ENCODE results near the gene PHIP. TPM values are rescaled to one million over a fixed set of nuclear protein-coding genes. Genes with fewer than 3 reads are reported as not detected.

Gene PHIP
- total and polyA plus RNA-seq, 2 donors (not counting 3 experiments of a cell fraction or from before 2014, with no cell fraction given): 3.5 to 28.4 TPM

DNA sequence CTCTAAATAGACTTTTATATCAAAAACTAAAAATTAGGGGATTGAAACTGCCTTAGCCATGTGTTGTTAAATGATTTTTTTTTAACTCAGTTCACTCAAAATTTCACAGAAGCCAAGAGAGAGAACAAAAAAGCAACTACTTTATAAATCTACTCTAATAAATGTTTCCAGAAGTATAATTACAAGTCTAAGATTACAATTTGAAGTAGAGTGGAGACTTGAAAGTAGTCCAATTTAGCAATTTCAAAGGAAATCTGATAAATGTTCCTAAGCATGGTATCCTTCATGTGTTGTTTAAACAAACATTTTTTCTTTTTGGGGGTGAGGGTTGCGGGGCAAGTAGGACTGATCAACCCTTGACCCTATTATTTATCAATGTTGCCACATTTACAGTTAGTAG is 72.6 kb downstream of the PHIP start:
- peaks cover 0 to 11% of the 10 kb centered on the region in 2 experiments for H3K36me3 ChIP-seq (ENCODE audit: control insufficient read depth in 2 of 2, extremely low read depth in 1 of 2, insufficient read depth in 2 of 2, low read length in 2 of 2)
- intact Hi-C loops (cut with micrococcal nuclease): no loop called here
- no peaks in the 10 kb centered on the region for H3K9me1 ChIP-seq (replicated peaks; ENCODE audit: control insufficient read depth, extremely low read depth, insufficient read depth, low read length)
- TF ChIP-seq FOS (IDR thresholded peaks at IDR 0.05; ENCODE audit: borderline replicate concordance, insufficient read depth, low read length) (no peak), JUN (IDR thresholded peaks at IDR 0.05; ENCODE audit: borderline replicate concordance, insufficient read depth, insufficient read length, low read depth) (no peak), EZH2 (IDR thresholded peaks at IDR 0.05; ENCODE audit: borderline replicate concordance, low read depth, low read length, severe bottlenecking) (no peak), POLR2A (IDR thresholded peaks at IDR 0.05; ENCODE audit: low read depth, low read length) (no peak), MYC (IDR thresholded peaks at IDR 0.05; ENCODE audit: low read depth, low read length) (no peak), POLR2AphosphoS5 (IDR thresholded peaks at IDR 0.05; ENCODE audit: insufficient read depth, low read depth, low read length) (no peak), GATA2 (IDR thresholded peaks at IDR 0.05; ENCODE audit: insufficient read depth, insufficient read length, low read depth, low read length) (no peak)
- TF ChIP-seq, protein P1, sequence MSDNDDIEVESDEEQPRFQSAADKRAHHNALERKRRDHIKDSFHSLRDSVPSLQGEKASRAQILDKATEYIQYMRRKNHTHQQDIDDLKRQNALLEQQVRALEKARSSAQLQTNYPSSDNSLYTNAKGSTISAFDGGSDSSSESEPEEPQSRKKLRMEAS (IDR thresholded peaks at IDR 0.05; ENCODE audit: insufficient read depth, insufficient read length): no peak
- TF ChIP-seq, protein P2, sequence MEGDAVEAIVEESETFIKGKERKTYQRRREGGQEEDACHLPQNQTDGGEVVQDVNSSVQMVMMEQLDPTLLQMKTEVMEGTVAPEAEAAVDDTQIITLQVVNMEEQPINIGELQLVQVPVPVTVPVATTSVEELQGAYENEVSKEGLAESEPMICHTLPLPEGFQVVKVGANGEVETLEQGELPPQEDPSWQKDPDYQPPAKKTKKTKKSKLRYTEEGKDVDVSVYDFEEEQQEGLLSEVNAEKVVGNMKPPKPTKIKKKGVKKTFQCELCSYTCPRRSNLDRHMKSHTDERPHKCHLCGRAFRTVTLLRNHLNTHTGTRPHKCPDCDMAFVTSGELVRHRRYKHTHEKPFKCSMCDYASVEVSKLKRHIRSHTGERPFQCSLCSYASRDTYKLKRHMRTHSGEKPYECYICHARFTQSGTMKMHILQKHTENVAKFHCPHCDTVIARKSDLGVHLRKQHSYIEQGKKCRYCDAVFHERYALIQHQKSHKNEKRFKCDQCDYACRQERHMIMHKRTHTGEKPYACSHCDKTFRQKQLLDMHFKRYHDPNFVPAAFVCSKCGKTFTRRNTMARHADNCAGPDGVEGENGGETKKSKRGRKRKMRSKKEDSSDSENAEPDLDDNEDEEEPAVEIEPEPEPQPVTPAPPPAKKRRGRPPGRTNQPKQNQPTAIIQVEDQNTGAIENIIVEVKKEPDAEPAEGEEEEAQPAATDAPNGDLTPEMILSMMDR (IDR thresholded peaks at IDR 0.05; ENCODE audit: extremely low read depth in 1 of 2, insufficient read depth in 1 of 2, low read depth in 1 of 2, low read length in 2 of 2): no peak
- no peaks in the 10 kb centered on the region for H3K79me2 ChIP-seq (ENCODE audit: control insufficient read depth, insufficient read depth, low read length)
- peak overlapping the region; percentile 82 for H3K4me2 ChIP-seq (ENCODE audit: insufficient read depth, low read length)
- H3K4me1 ChIP-seq (ENCODE audit: control insufficient read depth, extremely low read depth, insufficient read depth, low read length): peaks cover 22% of the 10 kb centered on the region
- POLR2A ChIA-PET: no interaction called here
- peak overlapping the region; percentile 58 for H3K27ac ChIP-seq (ENCODE audit: insufficient read depth, low read depth, low read length)
- BruUV-seq (replicated peaks): no TSS peak
- H3K9me3 ChIP-seq (replicated peaks; ENCODE audit: control insufficient read depth, insufficient read depth, low read length): no peaks in the 10 kb centered on the region
- H3K27me3 ChIP-seq (ENCODE audit: control insufficient read depth in 2 of 2, insufficient read depth in 2 of 2, low read length in 2 of 2): no peaks in the 10 kb centered on the region
- no peak overlapping the region for H3K9ac ChIP-seq (replicated peaks; ENCODE audit: extremely low read depth, insufficient read depth, low read length)
- no peaks in the 10 kb centered on the region for H4K20me1 ChIP-seq (replicated peaks; ENCODE audit: control insufficient read depth, extremely low read depth, insufficient read depth, low read length)
- dilution Hi-C loops (cut with MboI; ENCODE audit: extremely low pct_ligation_motif_present, low sequenced_read_pairs): no loop called here
- CTCF ChIA-PET: no interaction called here
- FAIRE-seq (no peak), DNase-seq (ENCODE audit: low read depth, low spot score) (no peak)
- H3K4me3 ChIP-seq (replicated peaks in 1 of 3; ENCODE audit: insufficient read depth in 1 of 3, low read depth in 1 of 3, low read length in 3 of 3): peak overlapping the region in 1 of 3 experiments; percentile 20
- H2AFZ ChIP-seq (ENCODE audit: low read depth, low read length): no peak overlapping the region

All from endothelial cell of umbilical vein (primary cell).